HepG2 (cell line): ENCODE measurements around the gene MMP10.

Experiments used
- ESRRA ChIP-seq: sonication (generic); formaldehyde crosslinking; IDR thresholded peaks from 2 replicates; pipeline ENCODE4 v1.5.1; 2020; ENCODE audit warnings: mild to moderate bottlenecking, low read depth, missing genetic modification reagents
- KLF9 ChIP-seq: IDR thresholded peaks from 2 replicates; pipeline ENCODE4 v1.6.1; 2016; ENCODE audit warnings: low read depth
- ZNF766 ChIP-seq: sonication (generic); formaldehyde crosslinking; IDR thresholded peaks from 2 replicates; pipeline ENCODE4 v1.5.0; 2020; ENCODE audit warnings: missing genetic modification reagents, borderline replicate concordance
- TF ChIP-seq, protein P1 (sequence below): sonication (generic); formaldehyde crosslinking; IDR thresholded peaks from 2 replicates; pipeline ENCODE4 v1.5.0; 2020; ENCODE audit warnings: mild to moderate bottlenecking, missing genetic modification reagents, moderate library complexity

DNA sequence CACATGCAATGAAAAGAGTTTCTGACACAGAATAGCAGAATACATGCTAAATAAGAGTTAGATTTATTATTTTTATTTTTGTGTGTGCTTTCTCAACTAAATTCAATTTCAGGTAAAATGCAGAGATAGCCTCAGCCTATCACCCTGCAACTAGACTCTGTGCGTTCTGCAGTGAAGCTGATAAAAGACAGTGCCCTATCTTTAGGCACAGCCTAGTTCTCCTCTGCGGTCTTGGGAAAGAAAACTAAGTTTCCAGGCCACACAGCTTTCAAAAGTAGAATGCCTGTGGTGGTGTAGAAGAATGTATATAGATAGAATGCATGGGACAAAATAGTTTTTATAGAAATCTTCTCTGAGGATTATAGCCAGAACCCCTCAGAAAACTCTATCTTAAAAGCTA, 29.5 kb upstream of the MMP10 start:
- TF ChIP-seq ESRRA (no peak), KLF9 (no peak), ZNF766 (CRISPR knock-in tag) (no peak)
- TF ChIP-seq, protein P1, sequence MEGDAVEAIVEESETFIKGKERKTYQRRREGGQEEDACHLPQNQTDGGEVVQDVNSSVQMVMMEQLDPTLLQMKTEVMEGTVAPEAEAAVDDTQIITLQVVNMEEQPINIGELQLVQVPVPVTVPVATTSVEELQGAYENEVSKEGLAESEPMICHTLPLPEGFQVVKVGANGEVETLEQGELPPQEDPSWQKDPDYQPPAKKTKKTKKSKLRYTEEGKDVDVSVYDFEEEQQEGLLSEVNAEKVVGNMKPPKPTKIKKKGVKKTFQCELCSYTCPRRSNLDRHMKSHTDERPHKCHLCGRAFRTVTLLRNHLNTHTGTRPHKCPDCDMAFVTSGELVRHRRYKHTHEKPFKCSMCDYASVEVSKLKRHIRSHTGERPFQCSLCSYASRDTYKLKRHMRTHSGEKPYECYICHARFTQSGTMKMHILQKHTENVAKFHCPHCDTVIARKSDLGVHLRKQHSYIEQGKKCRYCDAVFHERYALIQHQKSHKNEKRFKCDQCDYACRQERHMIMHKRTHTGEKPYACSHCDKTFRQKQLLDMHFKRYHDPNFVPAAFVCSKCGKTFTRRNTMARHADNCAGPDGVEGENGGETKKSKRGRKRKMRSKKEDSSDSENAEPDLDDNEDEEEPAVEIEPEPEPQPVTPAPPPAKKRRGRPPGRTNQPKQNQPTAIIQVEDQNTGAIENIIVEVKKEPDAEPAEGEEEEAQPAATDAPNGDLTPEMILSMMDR (CRISPR knock-in tag): no peak
